Measurements from ENCODE around the gene SPANXB1. TPM values are rescaled to one million over a fixed set of nuclear protein-coding genes. Genes with fewer than 3 reads are reported as not detected.

Gene SPANXB1
- total and polyA plus RNA-seq, 5 donors, result not detected

Other genes with a start within 250 kb of the SPANXB1 start
- gene LDOC1, start 174.5 kb downstream of the SPANXB1 start, total RNA-seq, result 1 to 10 TPM; 6.1 to 7.7 (median 6.9) TPM
- 9.2 TPM for gene LDOC1, start 174.5 kb downstream of the SPANXB1 start, polyA plus RNA-seq
- gene SPANXC, start 239.9 kb downstream of the SPANXB1 start, total RNA-seq, result not detected
- not detected for gene SPANXC, start 239.9 kb downstream of the SPANXB1 start, polyA plus RNA-seq

Measured in right cardiac atrium (tissue), 5 donors.